HEK293 (cell line): ENCODE results near the gene ISOC2.

ENCODE experiments used
- CTCF ChIA-PET: fragments of 350-600 bp; formaldehyde crosslinking; extraction: SDS; loops from one replicate; lab custom pipeline; 2021; ENCODE audit warnings: antibody characterized with exemption; lab: Yijun Ruan, JAX
- POLR2A ChIA-PET: fragments of 300-600 bp; formaldehyde crosslinking; extraction: SDS; loops from one replicate; lab custom pipeline; 2020; ENCODE audit warnings: antibody characterized with exemption, inconsistent platforms; lab: Yijun Ruan, JAX
- H3K27ac ChIP-seq: fragments of 200-500 bp; sonication (Bioruptor generic); 2 replicates; pipeline ENCODE4 v1.5.1; 2014; ENCODE audit warnings: low read depth, low read length, control low read depth, inconsistent platforms; ENCODE audit errors: extremely low read depth
- H3K36me3 ChIP-seq, 2 experiments: fragments of 200-500 bp in 1 of 2; sonication (Bioruptor generic) in 1 of 2; 1 replicate in 1 of 2; 2 replicates in 1 of 2; pipeline ENCODE4 v1.5.1; 2014 to 2017; ENCODE audit warnings: inconsistent platforms in 2 of 2, low read length in 2 of 2; ENCODE audit not compliant: control insufficient read depth in 2 of 2, insufficient read depth in 1 of 2
- H3K4me1 ChIP-seq: fragments of 200-500 bp; sonication (Bioruptor generic); 2 replicates; pipeline ENCODE4 v1.5.1; 2014; ENCODE audit warnings: mild to moderate bottlenecking, low read length, inconsistent platforms; ENCODE audit not compliant: control insufficient read depth, insufficient read depth
- H3K4me3 ChIP-seq: 2 replicates; pipeline ENCODE4 v1.5.1; 2011; ENCODE audit warnings: low read depth, mild to moderate bottlenecking, control low read depth, low read length, moderate library complexity
- H3K9me3 ChIP-seq: fragments of 200-500 bp; sonication (Bioruptor generic); 2 replicates; pipeline ENCODE4 v1.5.1; 2014; ENCODE audit warnings: low read depth, low read length, inconsistent platforms; ENCODE audit not compliant: control insufficient read depth, insufficient read depth
- AEBP2 ChIP-seq: fragments of 450-650 bp; formaldehyde crosslinking; IDR thresholded peaks from 2 replicates; pipeline ENCODE4 v1.5.1; 2016; ENCODE audit warnings: missing biosample characterization, missing genetic modification characterization, borderline replicate concordance
- INSM2 ChIP-seq: fragments of 450-650 bp; formaldehyde crosslinking; IDR thresholded peaks from 2 replicates; pipeline ENCODE4 v1.5.1; 2016; ENCODE audit warnings: missing biosample characterization, missing genetic modification characterization
- KLF17 ChIP-seq: fragments of 450-650 bp; formaldehyde crosslinking; IDR thresholded peaks from 2 replicates; pipeline ENCODE4 v1.5.1; 2016; ENCODE audit warnings: missing biosample characterization, missing genetic modification characterization
- RBAK ChIP-seq: fragments of 450-650 bp; formaldehyde crosslinking; IDR thresholded peaks from 2 replicates; pipeline ENCODE4 v1.5.1; 2016; ENCODE audit warnings: missing biosample characterization, missing genetic modification characterization
- SALL2 ChIP-seq: fragments of 450-650 bp; formaldehyde crosslinking; IDR thresholded peaks from 2 replicates; pipeline ENCODE4 v1.5.0; 2017; ENCODE audit warnings: missing biosample characterization, mild to moderate bottlenecking, missing genetic modification characterization, borderline replicate concordance
- SCRT1 ChIP-seq: fragments of 450-650 bp; formaldehyde crosslinking; IDR thresholded peaks from 2 replicates; pipeline ENCODE4 v1.5.1; 2016; ENCODE audit warnings: missing biosample characterization, missing genetic modification characterization, borderline replicate concordance
- SCRT2 ChIP-seq: fragments of 450-650 bp; formaldehyde crosslinking; IDR thresholded peaks from 2 replicates; pipeline ENCODE4 v1.5.1; 2016; ENCODE audit warnings: missing biosample characterization, missing genetic modification characterization
- TCF7L2 ChIP-seq: IDR thresholded peaks from 2 replicates; pipeline ENCODE4 v1.6.1; 2011; ENCODE audit warnings: low read depth, mild to moderate bottlenecking, inconsistent platforms, low read length, moderate library complexity, borderline replicate concordance
- YY2 ChIP-seq: fragments of 450-650 bp; formaldehyde crosslinking; IDR thresholded peaks from 2 replicates; pipeline ENCODE4 v1.5.1; 2016; ENCODE audit warnings: missing biosample characterization, missing genetic modification characterization
- ZBTB17 ChIP-seq: fragments of 450-650 bp; formaldehyde crosslinking; IDR thresholded peaks from 2 replicates; pipeline ENCODE4 v1.5.1; 2016; ENCODE audit warnings: missing biosample characterization, missing genetic modification characterization
- ZBTB20 ChIP-seq: fragments of 450-650 bp; formaldehyde crosslinking; IDR thresholded peaks from 2 replicates; pipeline ENCODE4 v1.5.1; 2016; ENCODE audit warnings: missing biosample characterization, missing genetic modification characterization
- ZFHX2 ChIP-seq: fragments of 450-650 bp; formaldehyde crosslinking; conservative IDR thresholded peaks from 2 replicates; pipeline ENCODE4 v1.5.1; 2016; ENCODE audit warnings: missing biosample characterization, missing genetic modification characterization
- ZFP41 ChIP-seq: fragments of 450-650 bp; formaldehyde crosslinking; IDR thresholded peaks from 2 replicates; pipeline ENCODE4 v1.5.1; 2016; ENCODE audit warnings: missing biosample characterization, missing genetic modification characterization, borderline replicate concordance
- ZNF10 ChIP-seq: fragments of 450-650 bp; formaldehyde crosslinking; IDR thresholded peaks from 2 replicates; pipeline ENCODE4 v1.5.1; 2017; ENCODE audit warnings: missing biosample characterization, missing genetic modification characterization
- ZNF114 ChIP-seq: fragments of 450-650 bp; formaldehyde crosslinking; IDR thresholded peaks from 2 replicates; pipeline ENCODE4 v1.5.0; 2017; ENCODE audit warnings: missing biosample characterization, missing genetic modification characterization
- ZNF121 ChIP-seq: fragments of 450-650 bp; formaldehyde crosslinking; IDR thresholded peaks from 2 replicates; pipeline ENCODE4 v1.5.1; 2016; ENCODE audit warnings: missing biosample characterization, missing genetic modification characterization
- ZNF2 ChIP-seq: fragments of 450-650 bp; formaldehyde crosslinking; IDR thresholded peaks from 2 replicates; pipeline ENCODE4 v1.5.1; 2016; ENCODE audit warnings: missing biosample characterization, missing genetic modification characterization
- ZNF324 ChIP-seq: fragments of 450-650 bp; formaldehyde crosslinking; IDR thresholded peaks from 2 replicates; pipeline ENCODE4 v1.5.1; 2016; ENCODE audit warnings: missing biosample characterization, missing genetic modification characterization
- ZNF501 ChIP-seq: fragments of 450-650 bp; formaldehyde crosslinking; IDR thresholded peaks from 2 replicates; pipeline ENCODE4 v1.5.1; 2016; ENCODE audit warnings: missing biosample characterization, missing genetic modification characterization
- ZNF510 ChIP-seq: fragments of 450-650 bp; formaldehyde crosslinking; IDR thresholded peaks from 2 replicates; pipeline ENCODE4 v1.5.1; 2018; ENCODE audit warnings: mild to moderate bottlenecking, missing genetic modification characterization, missing biosample characterization; ENCODE audit not compliant: insufficient replicate concordance
- ZNF600 ChIP-seq: fragments of 450-650 bp; formaldehyde crosslinking; IDR thresholded peaks from 2 replicates; pipeline ENCODE4 v1.5.1; 2016; ENCODE audit warnings: missing biosample characterization, missing genetic modification characterization
- ZNF830 ChIP-seq: fragments of 450-650 bp; IDR thresholded peaks from 2 replicates; pipeline ENCODE4 v1.5.0; 2018; ENCODE audit warnings: missing biosample characterization, missing genetic modification characterization, low read depth, mild to moderate bottlenecking, moderate library complexity

The ISOC2 gene

GRCh38 chr19:55476100-55476775 lies 14.8 kb upstream of the ISOC2 start, which contains the start of gene ZNF628 (continued):
- TF ChIP-seq YY2 (tag by site-specific recombination): peak; percentile 75
- peak; percentile 79; the same call in 1 of the 2 replicates for TF ChIP-seq ZNF501 (tag by site-specific recombination)
- peak; percentile 87 for TF ChIP-seq ZNF324 (tag by site-specific recombination)
- TF ChIP-seq INSM2 (tag by site-specific recombination): 0 out of 2 replicates have a peak, but pooled peaks have one; percentile 25
- TF ChIP-seq KLF17 (tag by site-specific recombination): peak; percentile 80
- TF ChIP-seq AEBP2 (tag by site-specific recombination): no peak
- no peak for TF ChIP-seq TCF7L2
- TF ChIP-seq ZNF10 (tag by site-specific recombination): no peak
- peak; percentile 83; the same call in 1 of the 2 replicates for TF ChIP-seq ZNF2
- no peak for TF ChIP-seq RBAK (tag by site-specific recombination)
- no peak for TF ChIP-seq ZNF114 (tag by site-specific recombination)
- no peak for TF ChIP-seq ZNF510
- no peak for TF ChIP-seq ZFP41 (tag by site-specific recombination)
- TF ChIP-seq ZNF600 (tag by site-specific recombination): peak; percentile 56; the same call in 1 of the 2 replicates
- peak; percentile 63 for TF ChIP-seq ZFHX2 (tag by site-specific recombination)
- TF ChIP-seq ZBTB17 (tag by site-specific recombination): peak; percentile 93
- peak; percentile 63 for TF ChIP-seq ZBTB20
- TF ChIP-seq, all 188 proteins: peak for 59

GRCh38 chr19:55474269-55475265 lies 13.1 kb upstream of the ISOC2 start:
- POLR2A ChIA-PET: interaction anchor here (0.6 to 3.0 kb wide), 4 partner anchors 11 to 114 kb away, joined by 3 to 44 read pairs (median 8); partner anchors contain the start of genes ISOC2 and NAT14
- no peak overlapping the region for H3K4me3 ChIP-seq
- CTCF ChIA-PET: interaction anchor here (0.6 to 7.0 kb wide), 11 partner anchors 7 to 587 kb away, joined by 3 to 85 read pairs (median 3); partner anchors contain the start of gene ZNF865
- H3K36me3 ChIP-seq: no peaks in the 10 kb centered on the region
- no peak overlapping the region for H3K27ac ChIP-seq
- H3K4me1 ChIP-seq: peaks cover 8% of the 10 kb centered on the region; the same call in 1 of the 2 replicates
- no peaks in the 10 kb centered on the region for H3K9me3 ChIP-seq
- peak; percentile 89; the same call in 1 of the 2 replicates for TF ChIP-seq ZNF121
- TF ChIP-seq ZFHX2 (tag by site-specific recombination): no peak
- peak; percentile 49; the same call in 1 of the 2 replicates for TF ChIP-seq SCRT1 (tag by site-specific recombination)
- TF ChIP-seq SALL2 (tag by site-specific recombination): no peak
- peak; percentile 77 for TF ChIP-seq SCRT2 (tag by site-specific recombination)
- no peak for TF ChIP-seq ZNF830 (tag by site-specific recombination)
